Stomach (tissue), 19 donors: ENCODE data around the gene CHRNA7. TPM values are rescaled to one million over a fixed set of nuclear protein-coding genes. Genes with fewer than 3 reads are reported as not detected.

Source experiments
- DNase-seq, 2 donors: peaks; one replicate each; pipeline versions ENCODE4 v3.0.0 to v3.0.0-alpha.2; 2013 to 2019
- H3K27ac ChIP-seq, 5 donors: fragments of 200-600 bp in 4 of 5; sonication (generic) in 4 of 5; one replicate each; pipeline ENCODE4 v1.5.1; 2013 to 2019; ENCODE audit warnings: mild to moderate bottlenecking in 1 of 5, moderate library complexity in 1 of 5
- H3K27me3 ChIP-seq, 3 donors: fragments of 200-600 bp; sonication (generic); one replicate each; pipeline ENCODE4 v1.5.1; 2017 to 2019; ENCODE audit warnings: mixed run types in 1 of 3
- H3K36me3 ChIP-seq, 4 donors: fragments of 200-600 bp; sonication (generic); 1 replicate in 3 of 4; 2 replicates in 1 of 4; pipeline ENCODE4 v1.5.1; 2016 to 2019
- H3K4me1 ChIP-seq, 4 donors: fragments of 200-600 bp; sonication (generic); one replicate each; pipeline ENCODE4 v1.5.1; 2016 to 2019
- H3K4me3 ChIP-seq, 4 donors: fragments of 200-600 bp; sonication (generic) in 3 of 4; one replicate each; pipeline ENCODE4 v1.5.1; 2016 to 2019; ENCODE audit warnings: mild to moderate bottlenecking in 1 of 4
- H3K9me3 ChIP-seq, 4 donors: fragments of 200-600 bp; sonication (generic); one replicate each; pipeline ENCODE4 v1.5.1; 2016 to 2019
- EP300 ChIP-seq: sonication (generic); formaldehyde crosslinking; IDR thresholded peaks from one replicate; pipeline ENCODE4 v1.6.1; 2017; ENCODE audit warnings: antibody characterized with exemption
- POLR2A ChIP-seq, 4 donors: fragments of 450-650 bp; IDR thresholded peaks; one replicate each; pipeline ENCODE4 v1.6.1; 2016; ENCODE audit warnings: antibody characterized with exemption in 4 of 4, control low read depth in 2 of 4, mild to moderate bottlenecking in 1 of 4, moderate library complexity in 1 of 4
- POLR2AphosphoS5 ChIP-seq, 3 donors: sonication (generic); formaldehyde crosslinking; IDR thresholded peaks; one replicate each; pipeline ENCODE4 v1.6.1; 2016; ENCODE audit warnings: antibody characterized with exemption in 3 of 3
- WGBS, 5 donors: extraction: QIAGEN DNeasy Blood & Tissue Kit in 3 of 5; methylation state at CpG; one replicate each; pipeline versions ENCODE4 v1.1.5 to v1.1.7; 2013 to 2018; 5-methylcytosine and 5-hydroxymethylcytosine counted together
- intact Hi-C: fragments of 100-400 bp; cut with DNase I; formaldehyde crosslinking; loops from one replicate; pipeline ENCODE4 v1.15.1; 2023; ENCODE audit warnings: low total_unique reads
- long read RNA-seq, 10 donors: transcript quantifications; one replicate each; lab custom pipeline, GENCODE V29; 2026
- polyA plus RNA-seq, 3 donors: library from polyadenylated mRNA; stranded (reverse); fragments of 200-250 nt; gene quantifications; one replicate each; pipeline ENCODE4 v1.2.3, GENCODE V29; 2013
- total RNA-seq, 5 donors: library from RNA; depleted of rRNA; stranded (reverse); fragments of >200 nt; gene quantifications; one replicate each; pipeline versions ENCODE4 v1.1.0 to v1.2.3, GENCODE V29; 2014 to 2016
- TF ChIP-seq, protein P1 (sequence below), 7 experiments: fragments of 450-650 bp in 4 of 7; fragments of 200-600 bp in 3 of 7; sonication (generic) in 3 of 7; IDR thresholded peaks; one replicate each; pipeline ENCODE4 v1.5.1; 2016 to 2019; ENCODE audit warnings: antibody characterized with exemption in 7 of 7, control low read depth in 2 of 7, mild to moderate bottlenecking in 1 of 7
- donor health status: healthy with polysubstance abuse.
- donor health status: Bipolar disorder and iron deficiency.
- donor health status: healthy.

Gene CHRNA7
- total RNA-seq (100 to 1,000 TPM in 1 of 5 donors, 10 to 100 TPM in 4; 11.4 to 131 (median 39.7) TPM), polyA plus RNA-seq (1 to 10 TPM; 1.1 to 1.4 (median 1.1) TPM)
- long read RNA-seq, donor 1, full-length matches to known transcripts: 2 of 2 reads
- long read RNA-seq, donor 1, partial matches to known transcripts: 0 of 2 reads
- long read RNA-seq, donor 1, other reads (novel, unspliced or antisense): 0 of 2 reads
- long read RNA-seq, donor 2, full-length matches to known transcripts: 1 of 1 reads
- long read RNA-seq, donor 2, partial matches to known transcripts: 0 of 1 reads
- long read RNA-seq, donor 2, other reads (novel, unspliced or antisense): 0 of 1 reads
- long read RNA-seq, donor 3, full-length matches to known transcripts: 3 of 3 reads
- long read RNA-seq, donor 3, partial matches to known transcripts: 0 of 3 reads
- long read RNA-seq, donor 3, other reads (novel, unspliced or antisense): 0 of 3 reads
- long read RNA-seq, donor 4: 0 reads
- long read RNA-seq, donor 5, full-length matches to known transcripts: 9 of 9 reads
- long read RNA-seq, donor 5, partial matches to known transcripts: 0 of 9 reads
- long read RNA-seq, donor 5, other reads (novel, unspliced or antisense): 0 of 9 reads
- long read RNA-seq, donor 6, full-length matches to known transcripts: 10 of 10 reads
- long read RNA-seq, donor 6, partial matches to known transcripts: 0 of 10 reads
- long read RNA-seq, donor 6, other reads (novel, unspliced or antisense): 0 of 10 reads
- long read RNA-seq, donor 7, full-length matches to known transcripts: 3 of 3 reads
- long read RNA-seq, donor 7, partial matches to known transcripts: 0 of 3 reads
- long read RNA-seq, donor 7, other reads (novel, unspliced or antisense): 0 of 3 reads
- long read RNA-seq, donor 8, full-length matches to known transcripts: 8 of 8 reads
- long read RNA-seq, donor 8, partial matches to known transcripts: 0 of 8 reads
- long read RNA-seq, donor 8, other reads (novel, unspliced or antisense): 0 of 8 reads
- long read RNA-seq, donor 9, full-length matches to known transcripts: 2 of 2 reads
- long read RNA-seq, donor 9, partial matches to known transcripts: 0 of 2 reads
- long read RNA-seq, donor 9, other reads (novel, unspliced or antisense): 0 of 2 reads
- long read RNA-seq, donor 10, full-length matches to known transcripts: 5 of 5 reads
- long read RNA-seq, donor 10, partial matches to known transcripts: 0 of 5 reads
- long read RNA-seq, donor 10, other reads (novel, unspliced or antisense): 0 of 5 reads

- Histone ChIP-seq H3K4me3 (peak within 1 kb of the TSS; percentile 57 to 81 (median 62)), H3K36me3 (no peaks in the 10 kb centered on the region), H3K27me3 (peaks cover 0 to 57% (median 18%) of the 10 kb centered on the region in 3 donors), H3K27ac (peak within 1 kb of the TSS; percentile 50 to 79 (median 69)), H3K4me1 (peaks cover 7 to 33% (median 26%) of the 10 kb centered on the region in 4 donors), H3K9me3 (no peaks in the 10 kb centered on the region)
- peak; percentile 76 to 89 for DNase-seq
- intact Hi-C loops: loop anchor here (10.0 kb wide), 1 partner anchor 155 kb away; the partner anchor contains the start of gene OTUD7A
- WGBS, 5 donors: 0 to 2% (median 1%) methylated on average over 13 to 89 of the region's 92 CpGs
- TF ChIP-seq POLR2A (IDR thresholded peaks at IDR 0.05) (no peak), POLR2AphosphoS5 (IDR thresholded peaks at IDR 0.05) (peak in 2 of 3 donors; percentile 72 to 76)
- TF ChIP-seq, protein P1, sequence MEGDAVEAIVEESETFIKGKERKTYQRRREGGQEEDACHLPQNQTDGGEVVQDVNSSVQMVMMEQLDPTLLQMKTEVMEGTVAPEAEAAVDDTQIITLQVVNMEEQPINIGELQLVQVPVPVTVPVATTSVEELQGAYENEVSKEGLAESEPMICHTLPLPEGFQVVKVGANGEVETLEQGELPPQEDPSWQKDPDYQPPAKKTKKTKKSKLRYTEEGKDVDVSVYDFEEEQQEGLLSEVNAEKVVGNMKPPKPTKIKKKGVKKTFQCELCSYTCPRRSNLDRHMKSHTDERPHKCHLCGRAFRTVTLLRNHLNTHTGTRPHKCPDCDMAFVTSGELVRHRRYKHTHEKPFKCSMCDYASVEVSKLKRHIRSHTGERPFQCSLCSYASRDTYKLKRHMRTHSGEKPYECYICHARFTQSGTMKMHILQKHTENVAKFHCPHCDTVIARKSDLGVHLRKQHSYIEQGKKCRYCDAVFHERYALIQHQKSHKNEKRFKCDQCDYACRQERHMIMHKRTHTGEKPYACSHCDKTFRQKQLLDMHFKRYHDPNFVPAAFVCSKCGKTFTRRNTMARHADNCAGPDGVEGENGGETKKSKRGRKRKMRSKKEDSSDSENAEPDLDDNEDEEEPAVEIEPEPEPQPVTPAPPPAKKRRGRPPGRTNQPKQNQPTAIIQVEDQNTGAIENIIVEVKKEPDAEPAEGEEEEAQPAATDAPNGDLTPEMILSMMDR (IDR thresholded peaks at IDR 0.05): peak in 4 of 7 experiments; percentile 24 to 62 (median 42)
Measured at GRCh38 chr15:32029862-32030781, at the start of gene CHRNA7. TSS of gene CHRNA7 (plus strand) at chr15:32030515. CDS start at chr15:32030595, 80 bp downstream.

- intact Hi-C loops: no loop called here
- no peaks in the 10 kb centered on the region for H3K9me3 ChIP-seq
- H3K36me3 ChIP-seq: no peaks in the 10 kb centered on the region
- H3K4me1 ChIP-seq: no peaks in the 10 kb centered on the region
- H3K4me3 ChIP-seq: no peak overlapping the region
- H3K27ac ChIP-seq: no peak overlapping the region
- no peaks in the 10 kb centered on the region for H3K27me3 ChIP-seq
- 38 to 52% (median 48%) methylated on average over 4 of the region's 4 CpGs for WGBS, 5 donors
- TF ChIP-seq POLR2AphosphoS5 (IDR thresholded peaks at IDR 0.05) (no peak), POLR2A (IDR thresholded peaks at IDR 0.05) (no peak), EP300 (no peak)
- TF ChIP-seq, protein P1 (IDR thresholded peaks at IDR 0.05): no peak
- no peak for DNase-seq
Measured at GRCh38 chr15:31985607-31986006, 44.7 kb upstream of the CHRNA7 start.

DNA sequence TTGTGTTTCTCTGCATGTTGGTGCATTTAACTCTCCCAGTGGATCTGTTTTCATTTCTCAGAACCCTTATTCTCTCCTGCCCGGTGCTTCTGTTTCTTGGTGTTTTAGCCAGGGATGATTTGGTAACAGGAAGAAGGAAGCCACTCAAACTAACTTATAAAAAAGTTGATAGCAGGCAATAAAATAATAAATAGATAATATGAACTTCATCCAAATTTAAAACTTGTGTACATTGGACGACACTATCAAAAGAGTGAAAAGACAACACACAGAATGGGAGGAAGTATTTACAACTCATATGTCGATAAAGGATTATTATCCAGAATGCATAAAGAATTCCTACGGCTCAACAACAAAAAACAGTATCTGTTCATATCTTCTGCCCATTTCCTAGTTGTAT is 37.3 kb upstream of the CHRNA7 start:
- no peak for TF ChIP-seq POLR2AphosphoS5 (IDR thresholded peaks at IDR 0.05)
- no peak for TF ChIP-seq POLR2A (IDR thresholded peaks at IDR 0.05)
- TF ChIP-seq, protein P1 (IDR thresholded peaks at IDR 0.05): no peak
- no peak for TF ChIP-seq EP300
- Histone ChIP-seq H3K27ac (no peak overlapping the region), H3K36me3 (no peaks in the 10 kb centered on the region), H3K27me3 (no peaks in the 10 kb centered on the region), H3K9me3 (no peaks in the 10 kb centered on the region), H3K4me3 (no peak overlapping the region), H3K4me1 (no peaks in the 10 kb centered on the region)
- intact Hi-C loops: no loop called here
- 74 to 86% (median 78%) methylated on average over 4 of the region's 4 CpGs for WGBS, 5 donors
- no peak for DNase-seq
